Endometrial microvascular endothelial cells (primary cell): ENCODE measurements around the gene IQCN. TPM values are rescaled to one million over a fixed set of nuclear protein-coding genes. Genes with fewer than 3 reads are reported as not detected.

Source experiments
- in situ Hi-C: cut with HindIII; loops from 2 replicates; pipeline ENCODE4 v1.10.0; 2017; ENCODE audit warnings: low sequenced_read_pairs, low pct_unique_long_range_greater_than_20kb; ENCODE audit errors: inconsistent ontology term
- total RNA-seq: library from RNA; depleted of rRNA; stranded (reverse); fragments of >200 nt; gene quantifications from one replicate; pipeline ENCODE4 v1.2.3, GENCODE V29; 2015; ENCODE audit errors: inconsistent ontology term

IQCN gene
- total RNA-seq, 1 donor from 2014 or later: 0.46 TPM

GRCh38 chr19:18289471-18290301 is 15.4 kb upstream of the IQCN start:
- in situ Hi-C loops: no loop called here

GRCh38 chr19:18287836-18288772 is 13.9 kb upstream of the IQCN start:
- in situ Hi-C loops: no loop called here

DNA sequence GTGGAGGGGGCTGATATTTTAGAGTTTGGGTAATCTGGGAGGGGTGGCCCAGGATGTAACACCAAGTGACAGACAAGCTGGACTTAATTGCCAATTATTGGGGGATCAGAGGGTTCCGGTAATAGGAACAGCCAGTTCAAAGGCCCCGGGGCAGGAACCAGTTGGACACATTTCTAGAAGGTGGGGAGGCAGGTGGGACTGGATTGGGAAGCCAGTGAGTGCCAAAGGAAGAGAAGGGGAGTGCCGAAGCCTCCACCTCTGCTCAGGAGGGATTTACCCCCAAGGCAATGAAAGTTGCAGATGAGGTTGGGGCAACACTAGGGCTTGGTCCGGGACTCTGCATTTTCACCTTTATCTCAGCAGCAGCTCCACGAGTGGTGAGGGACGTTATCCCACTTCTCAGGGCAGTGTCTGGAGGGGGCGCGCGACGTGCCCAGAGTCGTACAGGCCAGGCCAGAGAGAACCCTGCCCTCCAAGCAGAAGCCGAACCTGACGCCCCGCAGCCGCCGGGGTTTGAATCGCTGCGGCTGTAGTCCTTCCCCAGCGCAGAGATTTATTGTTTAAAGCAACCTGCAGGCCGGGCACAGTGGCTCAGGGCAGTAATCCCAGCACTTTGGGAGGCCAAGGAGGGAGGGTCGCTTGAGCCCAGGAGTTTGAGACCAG is 12.9 kb upstream of the IQCN start:
- in situ Hi-C loops: no loop called here

DNA sequence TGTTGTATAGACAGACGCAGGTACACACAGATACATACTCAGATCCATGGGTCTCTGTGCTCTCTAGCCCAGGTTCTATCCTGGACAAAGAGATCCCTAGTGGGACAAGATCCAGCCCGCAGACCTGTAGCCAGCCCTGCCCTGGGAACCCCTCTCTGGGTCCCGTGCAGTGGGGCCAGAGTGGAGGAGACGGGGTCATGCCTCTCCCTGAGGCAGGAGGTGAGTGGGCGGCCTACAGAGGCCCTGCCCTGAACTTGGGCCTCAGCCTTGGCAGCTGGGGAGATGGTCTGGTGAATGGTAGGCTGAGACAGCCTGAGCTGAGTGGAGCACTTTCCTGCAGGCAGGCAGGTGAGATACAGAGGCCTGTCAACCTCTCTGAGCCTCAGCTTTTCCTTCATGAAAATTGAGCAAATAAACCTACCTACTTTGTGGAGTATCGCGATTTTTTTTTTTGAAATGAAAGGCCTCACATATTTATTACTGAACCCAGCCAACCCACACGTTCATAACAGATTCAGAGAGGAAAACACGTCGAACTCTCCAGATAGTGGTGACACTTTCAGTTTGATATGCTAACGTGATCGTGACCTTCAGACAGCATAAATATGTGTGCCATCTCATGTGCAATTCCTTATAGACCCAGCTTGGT is 10.6 kb upstream of the IQCN start:
- in situ Hi-C loops: no loop called here

DNA sequence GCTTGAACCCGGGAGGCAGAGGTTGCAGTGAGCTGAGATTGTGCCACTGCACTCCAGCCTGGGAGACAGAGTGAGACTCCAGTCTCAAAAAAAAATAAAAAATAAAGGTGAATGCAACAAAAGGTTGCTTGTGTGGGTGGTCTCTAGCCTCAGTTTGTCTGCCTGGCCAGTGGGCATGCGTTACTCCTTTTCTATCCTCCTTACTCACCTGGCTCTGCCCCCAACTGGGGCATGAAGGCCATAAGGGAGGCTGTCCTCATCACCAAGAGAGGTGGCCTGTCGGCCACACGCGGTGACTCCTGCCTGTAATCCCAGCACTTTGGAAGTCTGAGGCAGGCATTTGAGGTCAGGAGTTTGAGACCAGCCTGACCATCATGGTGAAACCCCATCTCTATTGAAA is 9.1 kb upstream of the IQCN start:
- in situ Hi-C loops: no loop called here

DNA sequence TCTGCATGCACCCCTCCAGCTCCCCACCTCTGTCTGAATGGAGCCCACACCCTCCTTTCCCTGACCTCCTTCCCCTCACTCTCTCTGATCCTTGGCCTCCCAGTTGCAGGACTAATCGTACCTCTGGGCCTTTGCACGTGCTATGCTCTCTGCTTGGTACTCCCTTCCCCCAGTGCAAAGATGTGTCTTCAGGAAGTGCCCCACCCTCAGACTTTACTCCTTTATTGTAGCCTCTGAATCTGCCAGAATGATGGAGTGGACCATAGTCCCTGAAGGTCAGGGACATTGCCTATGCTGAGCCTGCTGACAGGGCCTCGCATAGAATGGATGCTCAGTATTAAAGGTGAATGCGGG is 8.5 kb upstream of the IQCN start:
- in situ Hi-C loops: no loop called here

- in situ Hi-C loops: no loop called here
Measured at GRCh38 chr19:18282021-18282787, 8.0 kb upstream of the IQCN start.

- in situ Hi-C loops: no loop called here
Measured at GRCh38 chr19:18281082-18282020, 7.1 kb upstream of the IQCN start, which contains the start of gene JUND. Gene JUND, minus strand, starts transcription at chr19:18281622. Its CDS starts 138 bp downstream, at chr19:18281484.

DNA sequence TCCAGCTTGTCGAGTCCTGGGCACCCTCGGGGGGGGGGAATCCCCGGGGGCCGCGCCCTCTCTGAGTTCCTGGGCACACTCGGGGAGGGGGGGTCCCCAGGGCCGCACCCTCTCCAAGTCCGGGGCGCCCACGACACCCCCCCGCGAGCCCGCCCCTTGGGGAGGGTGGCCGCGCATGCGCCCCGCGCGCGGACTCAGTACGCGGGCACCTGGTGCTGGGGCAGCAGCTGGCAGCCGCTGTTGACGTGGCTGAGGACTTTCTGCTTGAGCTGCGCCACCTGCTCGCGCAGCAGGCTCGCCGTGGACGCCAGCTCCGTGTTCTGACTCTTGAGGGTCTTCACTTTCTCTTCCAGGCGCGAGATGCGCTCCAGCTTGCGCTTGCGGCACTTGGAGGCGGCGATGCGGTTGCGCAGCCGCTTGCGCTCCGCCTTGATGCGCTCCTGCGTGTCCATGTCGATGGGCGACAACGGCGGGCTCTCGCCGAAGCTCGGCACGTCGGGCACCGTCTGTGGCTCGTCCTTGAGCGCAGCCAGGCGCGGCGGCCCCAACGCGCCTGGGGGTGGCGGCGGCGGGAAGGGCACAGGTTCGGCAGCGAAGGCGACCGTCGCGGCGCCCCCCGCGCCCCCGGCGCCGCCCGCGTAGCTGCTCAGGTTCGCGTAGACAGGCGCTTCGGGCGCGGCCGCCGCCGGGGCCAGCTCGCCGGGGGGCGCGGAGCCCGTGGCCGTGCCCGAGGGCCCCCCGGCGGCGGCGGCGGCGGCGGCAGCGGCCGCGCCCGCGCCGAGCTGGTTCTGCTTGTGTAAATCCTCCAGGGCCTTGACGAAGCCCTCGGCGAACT is 6.2 kb upstream of the IQCN start:
- in situ Hi-C loops: no loop called here

DNA sequence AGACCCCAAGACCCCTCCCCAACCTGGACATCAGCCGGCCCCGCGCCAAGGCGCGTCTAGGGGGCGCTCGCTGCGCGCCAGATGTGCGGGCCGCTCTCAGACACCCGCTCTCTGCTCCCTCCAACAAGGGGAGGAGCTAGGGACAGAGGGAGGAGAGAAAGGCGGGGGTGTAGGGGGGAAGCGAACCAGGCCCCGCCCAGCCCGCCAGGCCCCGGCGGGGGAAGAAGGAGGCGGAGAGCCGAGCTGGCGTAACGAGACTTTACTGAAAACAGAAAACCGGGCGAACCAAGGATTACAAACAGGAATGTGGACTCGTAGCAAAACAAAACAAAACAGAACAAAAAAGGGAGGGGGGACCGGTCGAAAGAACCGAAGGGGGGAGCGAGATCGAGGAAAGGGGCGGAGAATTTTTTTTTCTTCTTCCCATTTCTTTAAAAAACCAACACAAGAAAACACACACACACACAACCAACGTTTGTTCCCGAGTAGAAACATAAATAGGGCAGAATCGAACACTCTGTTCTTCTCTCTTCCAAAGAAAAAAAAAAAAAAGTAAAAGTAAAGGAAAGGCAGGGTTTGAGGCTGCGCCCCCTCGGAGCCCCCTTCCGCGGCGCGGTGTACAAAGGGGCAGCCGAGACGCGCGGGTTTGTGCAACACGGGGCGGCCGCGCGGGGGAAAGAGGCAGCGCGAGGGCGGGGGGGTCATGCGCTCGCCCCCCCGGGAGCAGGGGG is 5.4 kb upstream of the IQCN start:
- in situ Hi-C loops: no loop called here

DNA sequence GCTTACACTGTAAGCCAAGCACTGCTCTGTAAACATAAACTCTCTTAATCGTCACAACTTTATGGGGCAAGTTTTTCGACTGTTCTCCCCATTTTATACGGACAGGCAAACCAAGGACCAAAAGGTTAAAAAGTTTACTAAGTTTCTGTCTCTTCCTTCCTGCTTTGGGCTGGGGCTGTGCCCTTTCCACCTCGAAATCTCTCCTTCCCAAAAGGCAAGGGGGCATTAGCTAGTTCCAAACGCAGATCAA is 4.9 kb upstream of the IQCN start:
- in situ Hi-C loops: no loop called here

DNA sequence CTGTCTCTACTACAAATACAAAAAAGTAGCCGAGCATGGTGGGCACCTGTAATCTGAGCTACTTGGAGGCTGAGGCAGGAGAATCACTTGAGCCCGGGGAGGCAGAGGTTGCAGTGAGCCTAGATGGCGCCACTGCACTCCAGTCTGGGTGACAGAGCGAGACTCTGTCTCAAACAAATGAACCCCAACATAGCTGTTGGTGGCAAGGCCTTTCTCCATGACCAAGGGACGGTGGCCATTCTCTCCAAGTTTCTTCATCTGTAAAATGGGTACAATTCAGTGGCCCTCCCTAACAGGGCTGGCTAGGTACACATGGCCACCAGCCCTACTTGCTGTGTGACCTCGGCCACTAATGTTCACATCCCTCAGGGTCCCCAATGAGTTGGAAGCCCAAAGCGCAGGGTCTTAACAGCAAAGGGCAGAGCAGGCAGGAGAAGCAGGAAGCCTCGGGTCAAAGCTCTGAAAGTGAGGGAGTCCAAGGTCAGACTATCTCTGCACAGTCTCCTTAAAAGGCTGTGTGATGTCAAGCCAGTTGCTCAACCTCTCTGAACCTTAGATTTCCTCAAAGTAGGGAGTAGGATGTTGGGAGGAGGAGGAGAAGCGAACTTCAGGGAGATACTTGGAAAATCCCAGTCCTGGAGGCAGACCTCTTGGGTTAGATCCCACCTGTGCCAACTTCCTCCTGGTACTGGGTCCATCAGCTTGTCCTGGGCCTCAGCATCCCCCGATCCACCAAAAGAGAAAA is 4.4 kb upstream of the IQCN start:
- in situ Hi-C loops: no loop called here

DNA sequence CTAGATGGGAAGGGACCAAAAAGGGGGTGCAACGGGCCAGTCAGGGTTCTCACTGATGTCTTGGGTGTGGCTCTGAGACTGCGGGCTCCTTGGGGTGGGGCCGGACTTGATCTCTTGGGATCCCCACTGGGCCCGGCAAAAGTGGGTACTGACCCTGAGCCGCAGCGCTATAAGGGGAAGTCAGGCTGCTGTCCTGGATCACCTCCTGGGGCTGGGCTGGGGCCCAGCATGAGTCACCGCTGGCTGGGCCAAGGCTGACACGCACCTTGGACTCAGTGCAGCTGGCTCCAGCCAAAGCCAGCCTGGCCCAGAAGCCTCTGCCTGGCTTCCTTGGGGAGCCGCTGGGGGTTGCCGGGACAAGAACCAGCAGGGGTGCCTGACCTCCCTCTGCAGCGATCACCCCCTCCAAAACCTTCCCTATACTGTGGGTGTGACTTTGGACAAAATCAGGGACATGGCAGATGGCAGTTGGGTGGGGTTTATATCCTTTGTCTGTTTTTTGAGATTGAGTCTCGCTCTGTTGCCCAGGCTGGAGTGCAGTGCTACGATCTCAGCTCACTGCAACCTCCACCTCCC is 617 bp upstream of the IQCN start:
- in situ Hi-C loops: no loop called here

DNA sequence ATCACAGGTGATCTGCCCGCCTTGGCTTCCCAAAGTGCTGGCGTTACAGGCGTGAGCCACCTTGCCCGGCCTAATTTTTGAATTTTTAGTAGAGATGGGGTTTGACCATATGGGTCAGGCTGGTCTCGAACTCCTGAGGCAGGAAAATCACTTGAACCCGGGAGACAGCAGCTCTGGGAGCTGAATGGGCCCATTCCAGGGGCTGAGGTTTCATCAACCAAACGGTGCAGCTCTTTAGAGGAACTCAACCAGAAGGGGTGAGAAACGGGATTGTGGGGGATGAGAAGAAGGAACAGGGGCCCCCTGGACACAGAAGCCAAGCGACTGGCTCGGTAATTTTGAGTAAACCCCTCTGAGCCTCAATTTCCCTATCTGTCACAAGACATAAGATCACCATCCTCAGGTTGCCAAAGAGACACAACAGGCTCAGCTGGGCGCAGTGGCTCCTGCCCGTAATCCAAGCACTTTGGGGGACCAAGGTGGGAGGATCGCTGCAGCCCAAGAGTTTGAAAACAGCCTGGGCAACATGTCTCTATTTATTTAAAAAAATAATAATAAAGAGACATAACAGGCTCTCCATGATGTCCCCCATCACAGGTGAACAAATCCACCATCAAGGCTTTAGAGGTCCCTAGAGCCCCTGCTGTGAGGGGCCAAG is 562 bp downstream of the IQCN start:
- in situ Hi-C loops: no loop called here

DNA sequence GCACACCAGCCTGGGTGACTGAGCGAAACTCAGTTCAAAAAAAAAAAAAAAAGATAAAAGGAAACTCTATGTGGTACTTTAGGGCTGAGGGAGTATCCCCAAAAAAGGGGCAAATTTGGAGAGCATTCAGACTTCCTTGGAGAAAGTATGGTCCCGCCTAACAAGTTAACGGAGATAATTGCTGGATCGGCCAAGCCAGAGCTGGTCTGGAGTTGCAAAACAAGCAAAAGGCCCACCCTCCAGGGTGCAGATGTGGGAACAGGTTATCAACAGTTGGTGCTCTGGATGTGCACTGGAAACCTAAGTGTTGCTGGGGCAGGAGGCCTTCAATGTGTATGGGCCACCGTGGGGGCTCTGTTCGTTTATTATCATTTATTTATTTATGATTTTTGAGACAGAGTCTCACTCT is 2.8 kb downstream of the IQCN start:
- in situ Hi-C loops: no loop called here
